NCI-H146 treated with DMSO at 0.1 percent for 48 hours (cell line): ENCODE data around the gene GYPC.

Experiments used
- DNase-seq: peaks from one replicate; lab custom pipeline; 2025; ENCODE audit not compliant: unreplicated experiment; lab: John Stamatoyannopoulos, UW

The GYPC gene

GRCh38 chr2:126649101-126649500, 6.9 kb upstream of the GYPC start:
- DNase-seq, result no peak

- no peak for DNase-seq
Measured at GRCh38 chr2:126650994-126651393, 5.0 kb upstream of the GYPC start.

GRCh38 chr2:126652323-126652891, 3.6 kb upstream of the GYPC start:
- no peak for DNase-seq

- DNase-seq, result no peak
Measured at GRCh38 chr2:126653109-126653508, 2.8 kb upstream of the GYPC start.

GRCh38 chr2:126653761-126654160, 2.2 kb upstream of the GYPC start:
- no peak for DNase-seq

GRCh38 chr2:126655051-126655450, 907 bp upstream of the GYPC start:
- no peak for DNase-seq

DNA sequence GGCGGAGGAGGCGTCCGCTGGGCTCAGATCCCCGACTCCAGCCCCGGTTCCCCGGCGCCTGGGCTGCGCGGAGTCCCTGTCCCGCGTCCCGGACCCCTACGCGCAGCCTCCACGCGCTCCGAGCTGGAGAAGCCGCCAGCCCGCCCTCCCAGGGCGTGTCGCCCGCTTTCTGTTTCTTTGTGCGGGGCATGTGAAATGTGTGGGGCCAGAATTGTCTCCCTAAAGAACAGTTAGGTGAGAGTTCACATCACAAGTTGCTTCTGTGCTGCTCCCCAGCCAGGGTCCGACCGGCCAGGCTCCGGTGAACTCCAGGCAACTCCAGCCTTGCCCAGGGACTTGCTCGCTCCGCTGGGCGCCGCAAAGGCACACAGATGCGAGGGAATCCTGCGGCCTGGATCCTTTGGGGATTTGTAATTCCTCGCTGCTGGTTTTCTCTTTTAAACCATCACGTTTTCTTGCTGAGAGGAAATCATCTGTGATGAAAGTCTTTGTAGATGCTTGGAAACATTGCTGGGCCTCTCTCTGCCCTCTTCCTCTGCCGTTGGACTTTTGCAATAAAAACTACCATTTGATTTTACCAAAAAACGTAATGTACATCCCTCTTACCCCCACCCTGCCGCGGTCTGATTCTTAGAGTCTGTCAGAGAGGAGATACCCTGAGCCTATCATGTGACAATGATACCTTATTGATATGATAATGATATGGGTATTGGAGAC, 631 bp downstream of the GYPC start:
- DNase-seq, result no peak

GRCh38 chr2:126657148-126657635, 1.2 kb downstream of the GYPC start:
- DNase-seq, result no peak

DNA sequence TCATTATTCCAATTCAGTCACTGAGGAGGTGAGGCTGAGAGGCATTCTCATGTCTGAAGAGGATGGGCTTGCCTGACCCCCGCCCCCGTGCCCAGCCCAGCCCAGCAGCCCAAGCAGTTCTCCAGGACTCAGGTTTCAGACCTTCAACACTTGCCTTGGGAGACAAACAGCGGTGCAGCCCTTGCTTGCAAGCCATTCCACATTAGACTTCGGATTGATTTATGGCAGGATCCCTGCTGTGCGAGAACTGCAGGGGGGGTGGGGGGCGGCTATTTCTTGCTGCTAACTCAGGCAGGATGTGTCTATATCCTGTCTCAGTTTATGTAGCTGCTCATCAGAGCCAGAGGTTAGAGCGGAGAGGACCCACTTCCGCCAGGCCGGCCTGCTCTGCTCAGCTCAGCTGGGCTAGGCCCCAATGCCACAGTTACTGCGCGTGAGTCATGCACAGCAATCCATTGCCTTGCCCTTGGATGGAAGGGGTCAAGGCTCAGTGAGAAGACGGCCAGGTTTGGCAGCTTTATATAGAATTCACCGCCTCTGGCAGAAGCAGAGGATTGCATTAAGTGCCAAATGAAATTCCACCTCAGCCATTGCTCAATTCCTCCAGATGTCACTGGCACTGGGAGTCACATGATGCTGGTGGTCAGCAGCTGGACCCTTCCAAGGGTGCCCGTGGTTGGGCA, 1.8 kb downstream of the GYPC start:
- DNase-seq, result no peak

DNA sequence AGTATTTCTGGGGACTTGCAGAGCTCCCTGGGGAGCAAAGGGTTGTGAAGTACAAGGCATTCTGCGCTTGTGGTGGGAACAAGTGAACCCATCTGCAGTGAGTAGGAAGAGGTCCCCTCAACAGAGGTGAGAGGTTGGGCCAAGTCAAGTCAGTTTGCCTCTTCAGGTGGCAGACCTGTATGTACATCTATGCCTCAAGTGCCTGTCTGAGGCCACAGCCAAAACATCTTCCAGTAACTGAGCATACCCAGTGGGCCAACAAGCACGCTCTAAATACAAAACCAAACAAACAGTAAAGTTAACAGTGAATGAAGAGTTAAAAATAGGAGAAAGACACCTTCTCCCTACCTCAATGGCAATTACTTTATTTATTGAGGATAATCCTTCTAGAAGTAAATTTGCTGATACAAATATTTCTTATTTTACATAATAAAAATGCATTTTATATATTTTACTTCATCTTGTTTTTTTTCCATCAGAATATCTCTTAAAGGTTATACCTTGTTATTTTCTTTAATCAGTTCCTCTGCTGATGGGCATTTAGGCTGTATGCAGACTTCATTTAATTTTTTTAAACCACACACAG, 2.5 kb downstream of the GYPC start:
- DNase-seq, result no peak

DNA sequence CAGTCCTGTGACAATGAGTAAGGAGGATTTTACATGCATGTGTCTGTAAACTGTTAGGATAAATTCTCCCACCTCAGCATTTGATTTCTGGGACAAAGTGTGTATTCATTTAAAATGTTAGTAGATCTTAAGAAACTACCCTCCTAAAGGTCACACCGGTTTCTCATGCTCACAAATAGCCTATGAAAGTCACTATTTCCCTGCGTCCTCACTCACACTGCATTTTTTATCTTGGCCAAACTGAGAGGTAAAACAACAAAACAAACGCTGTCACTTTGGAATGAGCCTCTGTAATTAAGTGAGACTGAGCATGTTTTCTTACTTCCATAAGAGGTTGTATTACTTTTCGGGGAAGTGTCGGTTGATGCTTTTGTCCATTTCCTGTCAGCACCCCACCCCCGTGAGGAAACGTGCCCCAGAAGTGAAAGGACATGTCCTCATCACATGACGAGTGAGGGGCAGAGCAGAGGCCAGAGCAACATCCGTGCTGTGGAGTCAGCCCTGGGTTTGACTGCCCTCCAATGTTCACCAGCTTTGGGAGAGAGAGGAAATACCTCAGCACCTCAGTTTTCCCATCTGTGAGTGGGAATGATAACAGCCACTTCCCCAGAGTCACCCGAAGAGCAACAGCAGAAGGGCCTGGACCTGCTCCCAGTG, 3.1 kb downstream of the GYPC start:
- no peak for DNase-seq

DNA sequence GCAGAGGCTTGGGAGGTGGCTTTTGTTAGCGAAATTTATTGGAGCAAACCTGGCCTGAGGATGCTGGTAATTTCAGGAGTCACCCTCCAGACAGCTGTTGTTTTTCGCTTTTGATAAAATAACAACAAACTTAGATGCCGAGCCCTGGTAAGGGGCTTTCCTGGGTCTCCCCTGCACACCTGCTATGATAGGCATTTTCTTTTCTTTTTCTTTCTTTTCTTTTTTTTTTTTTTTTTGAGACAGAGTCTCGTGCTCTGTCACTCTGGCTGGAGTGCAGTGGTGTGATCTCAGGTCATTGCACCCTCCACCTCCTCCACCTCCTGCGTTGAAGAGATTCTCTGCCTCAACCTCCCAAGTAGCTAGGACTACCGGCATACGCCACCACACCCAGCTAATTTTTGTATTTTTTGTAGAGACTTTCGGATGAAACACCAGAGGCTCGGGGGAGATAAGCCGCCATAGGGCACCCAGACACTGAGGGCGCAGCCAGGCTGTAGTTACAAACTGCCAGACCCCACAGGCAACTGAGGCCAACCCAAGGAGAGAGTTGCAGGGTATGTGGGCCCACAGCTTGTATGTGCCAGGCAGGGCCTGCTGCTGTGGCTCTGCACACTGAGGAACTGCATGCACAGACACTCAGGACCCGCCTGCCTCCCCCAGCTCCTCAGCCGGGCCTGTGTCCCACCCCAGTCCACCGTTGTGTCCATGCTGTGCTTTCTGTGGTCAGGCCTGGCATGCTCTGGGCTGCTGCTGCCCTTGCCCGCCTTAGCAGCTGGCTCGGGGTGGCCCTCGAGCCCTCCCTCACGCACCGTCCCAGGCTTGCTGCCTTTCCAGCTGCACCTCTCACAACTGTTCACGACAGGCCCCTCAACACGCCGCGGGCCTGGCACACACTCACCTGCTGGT, 3.9 kb downstream of the GYPC start:
- no peak for DNase-seq

DNA sequence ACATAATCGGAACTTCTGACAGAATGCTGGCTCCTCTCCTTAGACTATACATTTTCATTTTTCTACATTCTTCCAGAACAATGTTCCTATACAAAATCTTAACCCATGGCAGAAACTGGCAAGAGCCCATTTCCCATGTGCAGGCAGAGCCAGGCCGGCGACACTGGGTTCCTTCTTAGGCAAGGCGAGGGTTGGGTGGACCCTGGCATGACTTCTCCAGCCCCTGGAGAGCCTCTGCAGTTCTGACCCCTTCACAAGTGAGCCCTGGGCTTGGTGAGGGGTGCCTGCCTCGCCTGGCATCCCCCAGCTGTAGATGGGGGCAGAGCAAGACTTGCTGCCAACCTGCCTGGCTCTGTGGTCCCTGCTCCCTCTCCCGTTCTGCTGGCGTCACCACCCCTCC, 5.0 kb downstream of the GYPC start:
- DNase-seq, result no peak

- no peak for DNase-seq
Measured at GRCh38 chr2:126661702-126662500, 5.9 kb downstream of the GYPC start.

- no peak for DNase-seq
Measured at GRCh38 chr2:126662621-126663020, 6.7 kb downstream of the GYPC start.

DNA sequence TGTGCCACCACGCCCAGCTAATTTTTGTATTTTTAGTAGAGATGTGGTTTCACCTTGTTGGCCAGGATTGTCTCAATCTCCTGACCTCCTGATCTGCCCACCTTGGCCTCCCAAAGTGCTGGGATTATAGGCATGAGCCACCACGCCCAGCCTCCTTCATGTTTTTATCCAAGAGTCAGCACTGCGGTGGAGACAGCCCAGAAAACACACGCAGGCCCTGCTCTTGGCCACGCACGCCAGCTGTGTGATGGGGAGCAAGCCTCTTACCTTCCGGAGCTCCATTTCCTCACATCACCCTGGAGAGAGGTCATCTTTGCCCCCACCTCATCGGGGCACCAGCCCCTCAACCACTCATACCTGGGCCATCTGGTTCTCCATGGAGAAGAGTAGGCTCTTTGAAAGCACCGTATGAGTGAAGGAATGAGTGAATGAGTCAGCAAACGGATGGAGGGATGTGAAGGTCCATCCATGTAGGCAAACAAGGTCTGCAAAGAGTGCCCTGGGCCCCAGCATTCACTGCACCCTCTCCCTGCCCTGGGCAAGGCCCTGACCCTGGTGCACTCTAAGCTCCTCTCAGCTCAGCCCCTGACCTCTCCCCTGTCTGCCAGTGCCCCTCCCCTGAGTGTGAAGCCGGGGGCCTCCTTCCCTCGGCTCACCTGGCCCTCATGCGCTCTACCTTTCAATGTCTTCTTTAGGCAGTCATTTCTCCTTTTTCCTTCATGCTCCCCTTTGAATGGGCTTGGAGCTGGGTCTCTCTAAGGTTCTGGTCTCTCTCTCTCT, 7.4 kb downstream of the GYPC start:
- DNase-seq, result no peak

GRCh38 chr2:126664234-126664633, 8.3 kb downstream of the GYPC start:
- DNase-seq, result no peak

- DNase-seq, result no peak
Measured at GRCh38 chr2:126664639-126665038, 8.7 kb downstream of the GYPC start.

DNA sequence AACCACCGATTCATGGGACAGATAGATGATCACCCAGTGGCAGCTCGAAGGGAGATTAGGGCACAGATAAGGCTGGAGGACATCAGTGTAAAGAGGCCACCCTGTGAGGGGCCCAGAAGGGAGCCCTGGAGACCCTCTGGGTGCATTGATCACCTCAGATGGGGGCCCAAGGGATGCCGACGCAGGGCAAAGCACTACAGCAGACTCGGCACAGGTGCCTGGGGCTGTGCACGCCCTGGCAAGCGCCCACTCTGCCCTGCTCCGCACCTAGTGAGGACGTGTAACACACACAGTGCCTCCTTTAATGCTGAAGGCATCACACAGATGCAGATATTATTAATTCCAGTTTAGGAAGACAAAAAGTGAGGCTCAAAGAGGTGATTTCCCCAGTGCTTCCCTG, 9.5 kb downstream of the GYPC start:
- no peak for DNase-seq
